Upper lobe of left lung (tissue), 4 donors: ENCODE measurements around the gene CD163L1.

Source experiments
- CTCF ChIP-seq, 6 experiments: fragments of 450-650 bp in 4 of 6; fragments of 200-600 bp in 2 of 6; sonication (generic) in 2 of 6; IDR thresholded peaks; one replicate each; pipeline ENCODE4 v1.5.1; 2016 to 2019; ENCODE audit warnings: antibody characterized with exemption in 6 of 6
- EP300 ChIP-seq, 4 donors: sonication (generic); formaldehyde crosslinking; IDR thresholded peaks; one replicate each; pipeline ENCODE4 v1.5.1; 2017; ENCODE audit warnings: antibody characterized with exemption in 4 of 4, control low read depth in 2 of 4
- POLR2A ChIP-seq, 4 donors: fragments of 450-650 bp; IDR thresholded peaks; one replicate each; pipeline ENCODE4 v1.5.1; 2016 to 2017; ENCODE audit warnings: antibody characterized with exemption in 4 of 4, mild to moderate bottlenecking in 2 of 4
- POLR2AphosphoS5 ChIP-seq, 2 donors: sonication (generic); formaldehyde crosslinking; IDR thresholded peaks; one replicate each; pipeline ENCODE4 v1.5.1; 2017; ENCODE audit warnings: antibody characterized with exemption in 2 of 2

- TF ChIP-seq POLR2A (IDR thresholded peaks at IDR 0.05) (no peak), CTCF (IDR thresholded peaks at IDR 0.05) (no peak), EP300 (IDR thresholded peaks at IDR 0.05) (no peak), POLR2AphosphoS5 (IDR thresholded peaks at IDR 0.05) (no peak)
These were observed 121.4 kb downstream of the CD163L1 start for GRCh38 chr12:7322599-7322998.
